Measurements from ENCODE around the gene NAALADL2. TPM values are rescaled to one million over a fixed set of nuclear protein-coding genes. Genes with fewer than 3 reads are reported as not detected.

NAALADL2 gene
- total RNA-seq, 4 donors from 2014 or later: 0.36 to 9.2 (median 0.63) TPM

GRCh38 chr3:175662815-175663214 lies 803.7 kb downstream of the NAALADL2 start:
- no peak overlapping the region for H3K4me3 ChIP-seq
- H3K36me3 ChIP-seq: no peaks in the 10 kb centered on the region
- no peak overlapping the region for H3K27ac ChIP-seq
- intact Hi-C loops (cut with DNase I; ENCODE audit: low total_unique reads): no loop called here
- in situ Hi-C loops (cut with MboI; ENCODE audit: low sequenced_read_pairs in 4 of 4): no loop called here
- no peak for ATAC-seq
- no peak for DNase-seq
- H3K27me3 ChIP-seq: no peaks in the 10 kb centered on the region
- no peaks in the 10 kb centered on the region for H3K4me1 ChIP-seq
- TF ChIP-seq POLR2A (IDR thresholded peaks at IDR 0.05) (no peak), CTCF (IDR thresholded peaks at IDR 0.05 in 4 of 5, conservative IDR thresholded peaks at IDR 0.05 in 1 of 5) (no peak)
- no peaks in the 10 kb centered on the region for H3K9me3 ChIP-seq

- no peak for TF ChIP-seq POLR2A (IDR thresholded peaks at IDR 0.05)
- TF ChIP-seq CTCF (IDR thresholded peaks at IDR 0.05 in 4 of 5, conservative IDR thresholded peaks at IDR 0.05 in 1 of 5): no peak
- in situ Hi-C loops (cut with MboI; ENCODE audit: low sequenced_read_pairs in 4 of 4) (no loop called here), intact Hi-C loops (cut with DNase I; ENCODE audit: low total_unique reads) (no loop called here)
- no peak for ATAC-seq
- no peaks in the 10 kb centered on the region for H3K4me1 ChIP-seq
- H3K27me3 ChIP-seq: no peaks in the 10 kb centered on the region
- DNase-seq: no peak
- no peak overlapping the region for H3K4me3 ChIP-seq
- no peak overlapping the region for H3K27ac ChIP-seq
- H3K9me3 ChIP-seq: no peaks in the 10 kb centered on the region
- H3K36me3 ChIP-seq: no peaks in the 10 kb centered on the region
Observed at GRCh38 chr3:175664911-175665310, 805.8 kb downstream of the NAALADL2 start.

GRCh38 chr3:175668300-175668699 lies 809.2 kb downstream of the NAALADL2 start:
- no peak for TF ChIP-seq CTCF (IDR thresholded peaks at IDR 0.05 in 4 of 5, conservative IDR thresholded peaks at IDR 0.05 in 1 of 5)
- TF ChIP-seq POLR2A (IDR thresholded peaks at IDR 0.05): no peak
- Histone ChIP-seq H3K4me1 (no peaks in the 10 kb centered on the region), H3K27me3 (no peaks in the 10 kb centered on the region), H3K27ac (no peak overlapping the region), H3K4me3 (no peak overlapping the region), H3K9me3 (no peaks in the 10 kb centered on the region), H3K36me3 (no peaks in the 10 kb centered on the region)
- in situ Hi-C loops (cut with MboI; ENCODE audit: low sequenced_read_pairs in 4 of 4): no loop called here
- ATAC-seq: no peak
- no peak for DNase-seq
- intact Hi-C loops (cut with DNase I; ENCODE audit: low total_unique reads): no loop called here

GRCh38 chr3:175670557-175670956 lies 811.4 kb downstream of the NAALADL2 start:
- H3K27ac ChIP-seq: no peak overlapping the region
- H3K27me3 ChIP-seq: no peaks in the 10 kb centered on the region
- no peak for DNase-seq
- intact Hi-C loops (cut with DNase I; ENCODE audit: low total_unique reads): no loop called here
- H3K4me1 ChIP-seq: no peaks in the 10 kb centered on the region
- no peak for ATAC-seq
- H3K9me3 ChIP-seq: no peaks in the 10 kb centered on the region
- in situ Hi-C loops (cut with MboI; ENCODE audit: low sequenced_read_pairs in 4 of 4): no loop called here
- H3K4me3 ChIP-seq: no peak overlapping the region
- H3K36me3 ChIP-seq: no peaks in the 10 kb centered on the region
- TF ChIP-seq POLR2A (IDR thresholded peaks at IDR 0.05): no peak
- no peak for TF ChIP-seq CTCF (IDR thresholded peaks at IDR 0.05 in 4 of 5, conservative IDR thresholded peaks at IDR 0.05 in 1 of 5)

- no peak for TF ChIP-seq CTCF (IDR thresholded peaks at IDR 0.05 in 4 of 5, conservative IDR thresholded peaks at IDR 0.05 in 1 of 5)
- TF ChIP-seq POLR2A (IDR thresholded peaks at IDR 0.05): no peak
- intact Hi-C loops (cut with DNase I; ENCODE audit: low total_unique reads): no loop called here
- Histone ChIP-seq H3K4me1 (no peaks in the 10 kb centered on the region), H3K27ac (no peak overlapping the region), H3K9me3 (no peaks in the 10 kb centered on the region), H3K4me3 (peak overlapping the region in 3 of 4 donors; percentile 17 to 27 (median 19)), H3K27me3 (no peaks in the 10 kb centered on the region), H3K36me3 (no peaks in the 10 kb centered on the region)
- DNase-seq: no peak
- no peak for ATAC-seq
- in situ Hi-C loops (cut with MboI; ENCODE audit: low sequenced_read_pairs in 4 of 4): no loop called here
Observed at GRCh38 chr3:175672119-175672689, 813.1 kb downstream of the NAALADL2 start.

Measured in gastrocnemius medialis (tissue), 4 donors.